Muscle of leg (tissue), 11 donors: ENCODE measurements around the gene PHKG2. TPM values are rescaled to one million over a fixed set of nuclear protein-coding genes. Genes with fewer than 3 reads are reported as not detected.

Experiments used
- DNase-seq: peaks from one replicate; pipeline ENCODE4 v3.0.0; 2013
- H3K27ac ChIP-seq: one replicate; pipeline ENCODE4 v1.5.1; 2013; ENCODE audit warnings: mild to moderate bottlenecking, low read length, control low read depth
- H3K27me3 ChIP-seq: one replicate; pipeline ENCODE4 v1.6.1; 2013; ENCODE audit warnings: low read length; ENCODE audit not compliant: control insufficient read depth, insufficient read depth
- H3K36me3 ChIP-seq: one replicate; pipeline ENCODE4 v1.6.1; 2013; ENCODE audit warnings: low read length; ENCODE audit not compliant: control insufficient read depth, insufficient read depth
- H3K4me1 ChIP-seq: one replicate; pipeline ENCODE4 v1.6.1; 2013; ENCODE audit warnings: low read length; ENCODE audit not compliant: control insufficient read depth, insufficient read depth
- H3K4me3 ChIP-seq: one replicate; pipeline ENCODE4 v1.5.1; 2013; ENCODE audit warnings: low read length, control low read depth
- H3K9me3 ChIP-seq: replicated peaks from 2 replicates; pipeline ENCODE4 v1.6.1; 2013; ENCODE audit warnings: low read depth, low read length; ENCODE audit not compliant: control insufficient read depth
- WGBS: methylation state at CpG from one replicate; pipeline ENCODE4 v1.1.5; 2013; ENCODE audit warnings: missing lambda C conversion rate; ENCODE audit not compliant: insufficient coverage; 5-methylcytosine and 5-hydroxymethylcytosine counted together
- polyA plus RNA-seq, 8 donors: library from polyadenylated mRNA; unstranded; fragments of 120-200 nt; gene quantifications; one replicate each; pipeline versions ENCODE4 v1.2.1 to v1.2.3, GENCODE V29; 2013; ENCODE audit warnings: inconsistent platforms in 1 of 8, low replicate concordance in 1 of 8; ENCODE audit not compliant: insufficient read length in 8 of 8, insufficient read depth in 1 of 8
- total RNA-seq: library from RNA; stranded (reverse); fragments of 120-200 nt; gene quantifications from one replicate; pipeline ENCODE4 v1.2.4, GENCODE V29; 2013

PHKG2 gene
- total and polyA plus RNA-seq, 9 donors, result 10.5 to 14.5 (median 13.1) TPM

DNA sequence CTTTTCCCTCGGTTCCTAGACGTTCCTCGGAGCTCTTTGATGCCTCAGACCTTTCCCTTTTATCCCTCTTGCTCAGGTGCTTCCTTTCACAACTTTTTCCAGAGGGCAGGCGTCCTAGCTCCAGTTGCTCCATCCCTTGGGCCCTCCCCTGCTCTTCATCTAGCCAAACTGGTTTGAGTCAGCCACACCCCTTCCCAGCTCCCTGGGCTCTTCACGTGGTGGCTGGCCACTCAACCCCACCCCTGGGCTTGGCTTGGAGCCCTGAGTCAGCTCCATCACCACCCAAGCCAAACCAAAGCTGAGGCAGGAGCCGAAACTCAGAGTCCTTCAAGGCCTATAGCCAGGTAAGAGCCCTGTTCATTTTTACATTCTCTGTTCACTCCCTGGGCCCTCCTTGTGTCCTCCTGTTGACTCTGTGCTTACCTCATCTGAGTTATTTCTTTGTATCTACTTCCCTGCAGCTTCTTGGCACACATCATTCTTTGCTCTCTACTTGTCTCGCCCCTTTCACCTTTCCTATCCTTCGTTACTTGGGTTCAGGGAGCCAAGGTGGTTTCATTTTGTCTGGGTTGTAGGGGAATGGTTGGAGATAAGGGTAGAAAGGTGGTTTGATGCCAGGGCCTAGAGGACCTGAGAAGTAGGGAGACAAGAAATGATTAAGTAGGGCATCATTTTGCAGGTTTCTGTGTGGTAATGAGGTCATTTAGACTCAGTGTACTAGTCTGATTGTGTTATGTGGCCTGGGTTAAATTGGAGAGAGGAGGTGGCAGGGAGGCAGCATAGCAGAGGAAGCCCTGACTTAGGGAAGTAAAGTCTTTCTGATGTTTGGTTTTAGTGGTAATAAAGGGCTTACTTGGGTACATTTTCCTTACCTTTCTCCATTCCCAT lies 7.6 kb upstream of the PHKG2 start:
- H3K4me3 ChIP-seq, result no peak overlapping the region
- H3K27me3 ChIP-seq, result no peaks in the 10 kb centered on the region
- 43% methylated on average over 6 of the region's 8 CpGs for WGBS
- peaks cover 7% of the 10 kb centered on the region for H3K4me1 ChIP-seq
- H3K9me3 ChIP-seq, result no peaks in the 10 kb centered on the region
- H3K36me3 ChIP-seq, result peaks cover 76% of the 10 kb centered on the region
- DNase-seq, result peak; percentile 61
- no peak overlapping the region for H3K27ac ChIP-seq

DNA sequence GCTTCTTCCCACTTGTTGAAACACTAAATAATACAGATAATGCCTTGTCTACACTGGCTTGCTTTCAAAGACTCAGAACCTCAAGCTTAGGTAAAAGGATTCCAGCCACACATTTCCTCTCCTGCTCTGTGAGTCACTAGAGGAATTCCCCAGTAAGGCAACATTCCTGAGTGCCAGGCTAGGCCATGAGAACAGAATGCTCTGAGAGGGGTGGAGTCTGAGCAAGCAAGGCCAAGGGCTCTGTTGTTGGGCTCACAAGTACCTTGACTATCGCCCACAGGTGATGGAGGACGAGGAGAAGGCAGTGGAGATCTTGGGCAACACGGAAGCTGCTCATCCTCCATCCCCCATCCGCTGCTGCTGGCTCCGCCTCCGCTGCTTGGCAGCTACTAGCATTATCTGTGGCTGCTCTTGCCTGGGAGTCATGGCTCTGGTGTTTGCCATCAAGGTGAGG lies 6.7 kb upstream of the PHKG2 start:
- H3K27me3 ChIP-seq, result no peaks in the 10 kb centered on the region
- H3K9me3 ChIP-seq, result no peaks in the 10 kb centered on the region
- H3K4me3 ChIP-seq, result no peak overlapping the region
- H3K27ac ChIP-seq, result no peak overlapping the region
- peaks cover 67% of the 10 kb centered on the region for H3K36me3 ChIP-seq
- 100% methylated on average over 1 of the region's 6 CpGs for WGBS
- H3K4me1 ChIP-seq, result peaks cover 7% of the 10 kb centered on the region
- DNase-seq, result no peak

DNA sequence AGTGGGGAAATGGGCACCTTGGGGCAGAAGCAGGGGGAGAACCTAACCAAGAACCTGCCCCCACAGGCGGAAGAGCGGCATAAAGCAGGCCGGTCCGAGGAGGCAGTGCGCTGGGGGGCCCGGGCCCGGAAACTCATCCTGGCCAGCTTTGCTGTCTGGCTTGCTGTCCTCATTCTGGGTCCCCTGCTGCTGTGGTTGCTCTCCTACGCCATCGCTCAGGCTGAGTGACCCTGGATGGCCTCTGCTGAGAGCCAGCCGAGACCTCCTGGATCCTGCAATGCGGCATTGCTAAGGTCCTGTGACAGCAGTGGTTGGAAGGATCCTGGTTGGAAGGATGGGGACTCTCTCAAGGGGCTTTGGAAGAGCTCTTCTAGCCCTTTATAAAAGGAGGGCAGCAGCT lies 4.5 kb upstream of the PHKG2 start:
- no peaks in the 10 kb centered on the region for H3K27me3 ChIP-seq
- peaks cover 45% of the 10 kb centered on the region for H3K36me3 ChIP-seq
- peak overlapping the region; percentile 45 for H3K27ac ChIP-seq
- no peak overlapping the region for H3K4me3 ChIP-seq
- H3K9me3 ChIP-seq, result no peaks in the 10 kb centered on the region
- DNase-seq, result peak; percentile 88
- WGBS, result 48% methylated on average over 11 of the region's 11 CpGs
- peaks cover 13% of the 10 kb centered on the region for H3K4me1 ChIP-seq

DNA sequence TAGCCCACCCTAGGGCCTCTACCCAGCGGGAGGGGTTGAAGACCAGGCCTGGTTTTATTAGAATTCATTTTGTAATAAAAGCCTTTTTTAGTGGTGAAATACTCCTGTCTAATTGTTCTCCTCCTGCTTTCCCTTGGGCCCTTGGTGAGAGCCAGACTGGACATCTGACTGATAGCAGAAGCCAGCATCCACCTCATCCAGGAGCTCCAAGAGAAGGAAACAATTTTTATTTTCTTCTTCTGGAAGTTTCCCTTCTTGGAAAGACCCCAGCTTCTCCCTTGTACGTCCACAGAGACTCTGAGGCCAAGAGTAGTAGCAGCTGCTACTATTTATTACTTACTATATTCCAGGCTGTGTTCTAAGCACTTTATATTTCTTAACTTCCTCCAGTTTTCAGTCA lies 4.0 kb upstream of the PHKG2 start:
- peak; percentile 97 for DNase-seq
- Histone ChIP-seq H3K27ac (peak overlapping the region; percentile 45), H3K36me3 (peaks cover 40% of the 10 kb centered on the region), H3K9me3 (no peaks in the 10 kb centered on the region), H3K27me3 (no peaks in the 10 kb centered on the region), H3K4me1 (peaks cover 13% of the 10 kb centered on the region), H3K4me3 (no peak overlapping the region)
- 40% methylated on average over 1 of the region's 2 CpGs for WGBS

DNA sequence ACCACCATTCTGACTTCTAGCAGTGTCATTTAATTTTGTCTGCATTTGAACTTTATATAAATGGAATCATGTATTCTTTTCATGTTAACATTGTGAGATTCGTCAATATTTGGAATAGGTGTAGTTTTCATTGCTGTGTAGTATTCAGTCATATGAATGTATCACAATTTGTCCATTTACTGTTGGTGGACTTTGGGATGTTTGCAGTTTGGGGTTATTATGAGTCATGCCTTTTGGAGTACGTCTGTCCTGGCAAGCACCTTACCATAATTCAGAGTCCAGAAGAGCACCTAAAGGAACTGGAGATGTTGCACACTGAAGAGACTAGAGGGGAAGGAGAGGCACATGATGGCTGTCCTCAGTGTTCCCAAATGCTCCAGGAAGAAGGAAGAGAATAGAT lies 3.1 kb upstream of the PHKG2 start:
- H3K27ac ChIP-seq, result no peak overlapping the region
- H3K4me3 ChIP-seq, result no peak overlapping the region
- peaks cover 12% of the 10 kb centered on the region for H3K4me1 ChIP-seq
- WGBS, result 67% methylated on average over 1 of the region's 2 CpGs
- DNase-seq, result no peak
- H3K9me3 ChIP-seq, result no peaks in the 10 kb centered on the region
- H3K27me3 ChIP-seq, result no peaks in the 10 kb centered on the region
- H3K36me3 ChIP-seq, result peaks cover 32% of the 10 kb centered on the region

DNA sequence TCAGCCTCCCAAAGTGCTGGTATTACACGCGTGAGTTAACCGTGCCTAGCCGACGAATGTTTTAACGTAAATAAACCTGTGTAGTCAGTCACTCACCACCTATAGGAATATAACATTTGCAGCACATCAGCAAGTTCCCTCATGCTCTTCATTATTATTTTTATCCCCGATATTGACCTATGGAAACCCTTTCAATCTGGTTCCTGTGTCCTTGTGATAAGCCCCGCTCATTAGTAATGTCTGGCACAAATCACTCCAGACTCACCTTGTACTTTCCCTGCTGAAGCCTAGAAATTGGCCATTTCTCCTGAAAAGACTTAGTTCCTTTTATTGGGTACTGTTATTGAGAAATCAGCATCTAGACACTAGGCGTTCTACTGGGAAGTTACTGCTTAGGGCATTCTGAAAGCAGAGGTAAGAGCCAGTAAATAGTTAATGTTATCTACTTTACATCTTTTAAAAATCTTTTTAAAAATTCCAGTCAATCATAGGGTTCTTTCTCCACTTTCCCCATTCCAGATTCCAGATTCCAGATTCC lies 1.5 kb upstream of the PHKG2 start:
- 73% methylated on average over 7 of the region's 9 CpGs for WGBS
- no peak for DNase-seq
- Histone ChIP-seq H3K9me3 (no peaks in the 10 kb centered on the region), H3K27me3 (no peaks in the 10 kb centered on the region), H3K27ac (no peak overlapping the region), H3K4me1 (peaks cover 7% of the 10 kb centered on the region), H3K36me3 (peaks cover 28% of the 10 kb centered on the region), H3K4me3 (no peak overlapping the region)

DNA sequence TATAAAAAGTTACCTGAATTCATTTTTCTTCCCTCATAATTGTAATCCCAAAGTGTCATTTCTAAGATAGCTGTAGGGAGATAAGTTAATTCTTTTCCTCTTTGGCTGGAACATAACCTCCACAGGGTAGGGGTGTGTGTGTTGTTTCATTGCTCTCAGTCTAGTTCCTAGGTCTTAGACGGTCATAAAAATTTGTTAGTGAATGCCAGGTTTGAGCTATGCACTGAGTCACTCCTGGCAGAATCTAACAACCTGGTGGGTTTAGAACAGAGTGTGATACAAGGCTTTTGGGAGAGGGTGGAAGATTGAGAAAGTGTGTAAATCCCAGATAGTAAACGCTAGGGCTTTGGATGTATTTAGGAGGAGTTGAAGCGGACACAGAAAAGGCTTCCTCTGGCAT lies 894 bp upstream of the PHKG2 start:
- Histone ChIP-seq H3K9me3 (no peaks in the 10 kb centered on the region), H3K36me3 (peaks cover 21% of the 10 kb centered on the region), H3K27ac (peak overlapping the region; percentile 79), H3K27me3 (no peaks in the 10 kb centered on the region), H3K4me1 (peaks cover 7% of the 10 kb centered on the region), H3K4me3 (peak overlapping the region; percentile 60)
- WGBS, result 38% methylated on average over 3 of the region's 3 CpGs
- no peak for DNase-seq

DNA sequence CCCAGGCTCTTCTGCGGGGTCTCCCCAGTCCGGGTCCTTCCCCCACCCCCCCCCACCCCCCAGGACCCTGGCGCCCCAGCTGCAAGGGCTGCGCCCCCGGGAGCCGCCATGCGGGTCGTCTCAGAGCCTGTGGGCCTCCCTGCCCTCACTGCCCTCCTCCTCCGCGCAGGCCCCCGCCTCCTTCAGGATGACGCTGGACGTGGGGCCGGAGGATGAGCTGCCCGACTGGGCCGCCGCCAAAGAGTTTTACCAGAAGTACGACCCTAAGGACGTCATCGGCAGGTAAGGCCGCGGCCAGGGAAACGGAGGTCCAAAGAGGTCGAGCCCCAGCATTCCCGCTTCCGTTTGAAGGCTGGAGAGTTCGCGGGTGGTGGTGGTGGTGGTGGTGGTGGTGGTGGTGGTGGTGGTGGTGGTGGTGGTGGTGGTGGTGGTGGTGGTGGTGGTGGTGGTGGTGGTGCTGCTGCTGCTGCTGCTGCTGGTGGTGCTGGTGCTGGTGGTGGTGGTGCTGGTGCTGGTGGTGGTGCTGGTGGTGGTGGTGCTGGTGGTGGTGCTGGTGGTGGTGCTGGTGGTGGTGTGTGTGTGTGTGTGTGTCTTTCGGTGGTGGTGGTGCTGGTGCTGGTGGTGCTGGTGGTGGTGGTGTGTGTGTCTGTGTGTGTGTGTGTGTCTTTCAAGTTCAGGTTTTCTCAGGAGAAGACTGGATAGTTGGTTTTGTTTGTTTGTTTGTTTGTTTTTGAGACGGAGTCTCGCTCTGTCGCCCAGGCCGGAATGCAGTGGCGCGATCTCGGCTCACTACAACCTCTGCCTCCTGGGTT lies 615 bp downstream of the PHKG2 start:
- WGBS, result 0% methylated on average over 17 of the region's 36 CpGs
- Histone ChIP-seq H3K4me1 (peaks cover 6% of the 10 kb centered on the region), H3K27me3 (no peaks in the 10 kb centered on the region), H3K4me3 (peak overlapping the region; percentile 78), H3K36me3 (peaks cover 25% of the 10 kb centered on the region), H3K9me3 (no peaks in the 10 kb centered on the region), H3K27ac (no peak overlapping the region)
- no peak for DNase-seq

DNA sequence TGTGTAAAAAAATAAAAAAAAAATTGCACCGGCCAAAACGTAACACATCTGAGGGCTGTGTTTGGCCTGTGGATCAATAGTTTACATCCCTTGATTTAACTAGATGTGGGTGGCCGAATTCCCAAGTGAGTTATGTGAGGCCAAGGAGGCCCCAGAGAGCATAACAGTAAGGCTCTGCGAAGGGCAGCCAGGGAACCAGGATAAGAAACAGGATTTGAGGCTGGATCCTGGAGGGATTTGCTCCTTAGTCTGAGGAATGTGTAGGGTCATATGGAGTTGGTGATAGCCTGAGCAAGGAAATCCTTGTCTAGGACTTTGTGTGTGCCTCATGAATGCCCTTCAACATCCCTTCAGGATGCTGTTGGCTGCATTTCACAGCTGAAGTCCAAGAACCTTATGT lies 2.0 kb downstream of the PHKG2 start:
- Histone ChIP-seq H3K4me3 (no peak overlapping the region), H3K4me1 (peaks cover 6% of the 10 kb centered on the region), H3K27ac (no peak overlapping the region), H3K36me3 (peaks cover 34% of the 10 kb centered on the region), H3K9me3 (no peaks in the 10 kb centered on the region), H3K27me3 (no peaks in the 10 kb centered on the region)
- 87% methylated on average over 3 of the region's 4 CpGs for WGBS
- DNase-seq, result no peak

DNA sequence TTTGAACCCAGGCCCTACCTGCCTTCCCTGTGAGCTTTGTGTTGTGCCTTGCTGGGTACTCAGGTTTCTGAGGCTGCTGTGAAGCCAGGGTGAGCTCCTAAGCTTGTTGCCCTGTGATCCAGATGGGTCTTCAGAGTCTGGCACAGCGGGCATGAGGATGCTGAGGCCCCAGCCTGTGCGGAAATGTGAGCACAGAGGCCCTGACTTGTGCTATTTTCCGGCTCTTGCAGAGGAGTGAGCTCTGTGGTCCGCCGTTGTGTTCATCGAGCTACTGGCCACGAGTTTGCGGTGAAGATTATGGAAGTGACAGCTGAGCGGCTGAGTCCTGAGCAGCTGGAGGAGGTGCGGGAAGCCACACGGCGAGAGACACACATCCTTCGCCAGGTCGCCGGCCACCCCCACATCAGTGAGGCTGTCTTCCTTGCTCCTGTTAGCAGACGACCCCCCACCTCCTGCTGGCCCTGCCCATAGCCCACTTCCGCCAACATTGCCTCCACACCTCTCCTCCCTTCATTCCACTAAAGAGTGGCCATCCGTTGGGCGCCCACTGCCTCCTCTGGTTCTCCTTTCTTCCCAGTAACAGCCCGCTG lies 2.7 kb downstream of the PHKG2 start:
- no peaks in the 10 kb centered on the region for H3K27me3 ChIP-seq
- no peak for DNase-seq
- H3K9me3 ChIP-seq, result no peaks in the 10 kb centered on the region
- WGBS, result 92% methylated on average over 20 of the region's 20 CpGs
- no peak overlapping the region for H3K27ac ChIP-seq
- no peak overlapping the region for H3K4me3 ChIP-seq
- H3K36me3 ChIP-seq, result peaks cover 36% of the 10 kb centered on the region
- peaks cover 6% of the 10 kb centered on the region for H3K4me1 ChIP-seq
